ENCODE measurements around the gene IFFO2. TPM values are rescaled to one million over a fixed set of nuclear protein-coding genes. Genes with fewer than 3 reads are reported as not detected.

IFFO2 gene
- total RNA-seq, 1 donor from 2014 or later, result 9.8 TPM

GRCh38 chr1:18919956-18920355 is 36.5 kb downstream of the IFFO2 start:
- Histone ChIP-seq H3K4me3 (no peak overlapping the region), H3K4me1 (peaks cover 43% of the 10 kb centered on the region), H3K36me3 (peaks cover 42% of the 10 kb centered on the region), H3K9me3 (no peaks in the 10 kb centered on the region), H3K27ac (no peak overlapping the region), H3K27me3 (ENCODE audit: low read depth) (no peaks in the 10 kb centered on the region)
- no peak for TF ChIP-seq CTCF (IDR thresholded peaks at IDR 0.05)
- intact Hi-C loops (cut with DNase I), result no loop called here
- ATAC-seq, result no peak
- no peak for DNase-seq

GRCh38 chr1:18919197-18919905 is 37.1 kb downstream of the IFFO2 start:
- intact Hi-C loops (cut with DNase I), result no loop called here
- peaks cover 42% of the 10 kb centered on the region for H3K36me3 ChIP-seq
- H3K4me3 ChIP-seq, result no peak overlapping the region
- no peak for TF ChIP-seq CTCF (IDR thresholded peaks at IDR 0.05)
- H3K27me3 ChIP-seq (ENCODE audit: low read depth), result no peaks in the 10 kb centered on the region
- no peak for DNase-seq
- H3K9me3 ChIP-seq, result no peaks in the 10 kb centered on the region
- no peak for ATAC-seq
- no peak overlapping the region for H3K27ac ChIP-seq
- peaks cover 39% of the 10 kb centered on the region for H3K4me1 ChIP-seq

GRCh38 chr1:18918417-18918816 is 38.1 kb downstream of the IFFO2 start:
- intact Hi-C loops (cut with DNase I), result no loop called here
- no peak for ATAC-seq
- no peak for DNase-seq
- Histone ChIP-seq H3K4me1 (peaks cover 38% of the 10 kb centered on the region), H3K27me3 (ENCODE audit: low read depth) (no peaks in the 10 kb centered on the region), H3K36me3 (peaks cover 42% of the 10 kb centered on the region), H3K27ac (no peak overlapping the region), H3K9me3 (no peaks in the 10 kb centered on the region), H3K4me3 (no peak overlapping the region)
- TF ChIP-seq CTCF (IDR thresholded peaks at IDR 0.05), result no peak

- ATAC-seq, result no peak
- intact Hi-C loops (cut with DNase I), result no loop called here
Measured at GRCh38 chr1:18917071-18917799, 39.2 kb downstream of the IFFO2 start.

GRCh38 chr1:18915341-18915740 is 41.1 kb downstream of the IFFO2 start:
- no peak for ATAC-seq
- peaks cover 29% of the 10 kb centered on the region for H3K4me1 ChIP-seq
- intact Hi-C loops (cut with DNase I), result no loop called here
- H3K9me3 ChIP-seq, result no peaks in the 10 kb centered on the region
- peaks cover 56% of the 10 kb centered on the region for H3K36me3 ChIP-seq
- peak overlapping the region; percentile 1 for H3K27ac ChIP-seq
- no peak for DNase-seq
- no peak overlapping the region for H3K4me3 ChIP-seq
- H3K27me3 ChIP-seq (ENCODE audit: low read depth), result no peaks in the 10 kb centered on the region
- TF ChIP-seq CTCF (IDR thresholded peaks at IDR 0.05), result no peak

More at GRCh38 chr1:18917071-18917799, 39.2 kb downstream of the IFFO2 start:
- Histone ChIP-seq H3K27me3 (ENCODE audit: low read depth) (no peaks in the 10 kb centered on the region), H3K27ac (no peak overlapping the region), H3K9me3 (no peaks in the 10 kb centered on the region), H3K4me3 (no peak overlapping the region), H3K36me3 (peaks cover 42% of the 10 kb centered on the region), H3K4me1 (peaks cover 37% of the 10 kb centered on the region)
- TF ChIP-seq CTCF (IDR thresholded peaks at IDR 0.05), result no peak
- DNase-seq, result no peak

Data from lower lobe of right lung (tissue), 2 donors.